Measurements from ENCODE around the gene C6orf136. TPM values are rescaled to one million over a fixed set of nuclear protein-coding genes. Genes with fewer than 3 reads are reported as not detected.

Gene C6orf136
- total and polyA plus RNA-seq, 9 of the 15 experiments (the other 6 are each of a cell fraction or from before 2014, with no cell fraction given): 14.1 to 63.1 (median 18.4) TPM

- TF ChIP-seq FOXO4 (CRISPR knock-in tag; IDR thresholded peaks at IDR 0.05) (no peak), CBFB (CRISPR knock-in tag; IDR thresholded peaks at IDR 0.05) (no peak), NELFE (IDR thresholded peaks at IDR 0.05; ENCODE audit: insufficient read depth, insufficient read length) (no peak), CREB1 (IDR thresholded peaks at IDR 0.05) (no peak), CREB1 (CRISPR knock-in tag; IDR thresholded peaks at IDR 0.05) (no peak), MLLT1 (IDR thresholded peaks at IDR 0.05) (peak in 1 of 2 experiments; percentile 72; a peak in 2 of 4 replicates), TBP (optimal IDR thresholded peaks at IDR 0.05; ENCODE audit: low read depth, low read length) (no peak), ZBTB7A (IDR thresholded peaks at IDR 0.05; ENCODE audit: borderline replicate concordance, control insufficient read depth, low read depth, low read length) (no peak), ZMIZ1 (IDR thresholded peaks at IDR 0.05; ENCODE audit: low read depth in 2 of 2, low read length in 2 of 2) (no peak), POU5F1 (IDR thresholded peaks at IDR 0.05; ENCODE audit: borderline replicate concordance, low read depth, low read length, partially characterized antibody) (no peak), NR2F6 (CRISPR knock-in tag; IDR thresholded peaks at IDR 0.05) (0 out of 2 replicates have a peak, but pooled peaks have one; percentile 8), CREB3 (tag; conservative IDR thresholded peaks at IDR 0.05; ENCODE audit: low read depth) (no peak), NFE2 (IDR thresholded peaks at IDR 0.05; ENCODE audit: low read depth) (no peak), KAT8 (IDR thresholded peaks at IDR 0.05; ENCODE audit: low read depth) (no peak)
Measured at GRCh38 chr6:30614044-30614842, 32.7 kb upstream of the C6orf136 start (continued).

Measured in K562 (cell line).